ENCODE data around the gene ADRA2B.
"Not testable (repeated sequence)": the region's sequence is repeated elsewhere in the genome, so short reads cannot be mapped to it uniquely, and the experiment has no call there.

- not testable (repeated sequence) for TF ChIP-seq EZH2 (IDR thresholded peaks at IDR 0.05; ENCODE audit: insufficient read depth, poor library complexity, severe bottlenecking); EZH2phosphoT487 (IDR thresholded peaks at IDR 0.05; ENCODE audit: insufficient read depth, low read depth)
Observed at GRCh38 chr2:96071087-96071976, 45.0 kb downstream of the ADRA2B start.
